Measurements from ENCODE around the gene TRIM29.

TRIM29 gene

GRCh38 chr11:120098503-120099020 lies 39.4 kb downstream of the TRIM29 start:
- FAIRE-seq = no peak
- no peak for DNase-seq (ENCODE audit: low spot score)

- DNase-seq (ENCODE audit: low spot score) (no peak), FAIRE-seq (no peak)
These were observed 40.1 kb downstream of the TRIM29 start for GRCh38 chr11:120097721-120098385.

GRCh38 chr11:120096369-120097191 lies 41.3 kb downstream of the TRIM29 start:
- FAIRE-seq = no peak

GRCh38 chr11:120095516-120095915 lies 42.4 kb downstream of the TRIM29 start:
- DNase-seq (ENCODE audit: low spot score) = no peak
- FAIRE-seq = no peak

More at GRCh38 chr11:120096369-120097191, 41.3 kb downstream of the TRIM29 start:
- no peak for DNase-seq (ENCODE audit: low spot score)

GRCh38 chr11:120091701-120092100 lies 46.2 kb downstream of the TRIM29 start:
- no peak for FAIRE-seq

GRCh38 chr11:120091121-120091520 lies 46.8 kb downstream of the TRIM29 start:
- FAIRE-seq (no peak), DNase-seq (ENCODE audit: low spot score) (no peak)

More at GRCh38 chr11:120091701-120092100, 46.2 kb downstream of the TRIM29 start:
- no peak for DNase-seq (ENCODE audit: low spot score)

GRCh38 chr11:120090411-120090810 lies 47.5 kb downstream of the TRIM29 start:
- no peak for DNase-seq (ENCODE audit: low spot score)
- FAIRE-seq = no peak

GRCh38 chr11:120089036-120090001 lies 48.6 kb downstream of the TRIM29 start:
- DNase-seq (ENCODE audit: low spot score) (no peak), FAIRE-seq (no peak)

GRCh38 chr11:120088056-120088455 lies 49.9 kb downstream of the TRIM29 start:
- FAIRE-seq = no peak
- DNase-seq (ENCODE audit: low spot score) = no peak

- DNase-seq (ENCODE audit: low spot score) = no peak
- no peak for FAIRE-seq
These were observed 51.3 kb downstream of the TRIM29 start for GRCh38 chr11:120086651-120087050.

GRCh38 chr11:120079750-120080610 lies 57.9 kb downstream of the TRIM29 start:
- no peak for FAIRE-seq
- DNase-seq (ENCODE audit: low spot score) = no peak

- DNase-seq (ENCODE audit: low spot score) (no peak), FAIRE-seq (no peak)
These were observed 59.5 kb downstream of the TRIM29 start for GRCh38 chr11:120078397-120078796.

- FAIRE-seq = no peak
- no peak for DNase-seq (ENCODE audit: low spot score)
These were observed 63.8 kb downstream of the TRIM29 start for GRCh38 chr11:120074076-120074475.

GRCh38 chr11:120073196-120073595 lies 64.7 kb downstream of the TRIM29 start:
- no peak for FAIRE-seq
- no peak for DNase-seq (ENCODE audit: low spot score)

GRCh38 chr11:120068114-120068573 lies 69.8 kb downstream of the TRIM29 start:
- FAIRE-seq (no peak), DNase-seq (ENCODE audit: low spot score) (no peak)

GRCh38 chr11:120067438-120068113 lies 70.3 kb downstream of the TRIM29 start:
- FAIRE-seq (no peak), DNase-seq (ENCODE audit: low spot score) (no peak)

GRCh38 chr11:120066738-120067437 lies 71.0 kb downstream of the TRIM29 start:
- no peak for FAIRE-seq
- DNase-seq (ENCODE audit: low spot score) = no peak

GRCh38 chr11:120065876-120066275 lies 72.0 kb downstream of the TRIM29 start:
- FAIRE-seq (no peak), DNase-seq (ENCODE audit: low spot score) (no peak)

- DNase-seq (ENCODE audit: low spot score) (no peak), FAIRE-seq (no peak)
These were observed 72.7 kb downstream of the TRIM29 start for GRCh38 chr11:120065176-120065575.
